Activated T-cell treated with anti-CD3 and anti-CD28 coated beads, Interleukin-2, amount 50 U/mL, for 4 hours (primary cell): ENCODE data around the gene JADE3. TPM values are rescaled to one million over a fixed set of nuclear protein-coding genes. Genes with fewer than 3 reads are reported as not detected.
"Not testable (repeated sequence)": the region's sequence is repeated elsewhere in the genome, so short reads cannot be mapped to it uniquely, and the experiment has no call there.

Source experiments
- ATAC-seq, 2 donors: fragments of 200-7000 bp; cut with Tn5 transposase; one replicate each; pipeline ENCODE4 v1.10.0; 2021
- DNase-seq: peaks from one replicate; pipeline ENCODE4 v3.0.0-alpha.2; 2020
- H3K27me3 Mint-ChIP-seq: one replicate; pipeline ENCODE4 v1.8.0; 2021; ENCODE audit warnings: low read depth, mixed read lengths
- H3K36me3 Mint-ChIP-seq: one replicate; pipeline ENCODE4 v1.8.0; 2022; ENCODE audit warnings: mixed read lengths; ENCODE audit not compliant: insufficient read depth
- H3K4me1 Mint-ChIP-seq: one replicate; pipeline ENCODE4 v1.8.0; 2021; ENCODE audit warnings: low read depth, mixed read lengths
- H3K4me3 Mint-ChIP-seq: one replicate; pipeline ENCODE4 v1.8.0; 2021; ENCODE audit warnings: mild to moderate bottlenecking, moderate library complexity, mixed read lengths
- H3K9me3 Mint-ChIP-seq: one replicate; pipeline ENCODE4 v1.8.0; 2021; ENCODE audit warnings: mixed read lengths
- total RNA-seq, 3 donors: library from RNA; stranded (reverse); gene quantifications; one replicate each; pipeline ENCODE4 v1.2.1, GENCODE V29; 2021

The JADE3 gene
- total RNA-seq, 3 donors from 2014 or later = 1.0 to 2.3 (median 1.2) TPM

- no peak for DNase-seq
- Mint-ChIP-seq H3K4me1 (peaks cover 9% of the 10 kb centered on the region), H3K4me3 (peak overlapping the region; percentile 76), H3K36me3 (no peaks in the 10 kb centered on the region), H3K27me3 (peaks cover 24% of the 10 kb centered on the region), H3K9me3 (no peaks in the 10 kb centered on the region)
- no peak for ATAC-seq
Measured at GRCh38 chrX:46913667-46914066, 1.4 kb downstream of the JADE3 start.

- Mint-ChIP-seq H3K27me3 (peaks cover 31% of the 10 kb centered on the region), H3K36me3 (no peaks in the 10 kb centered on the region), H3K4me3 (no peak overlapping the region), H3K4me1 (peaks cover 7% of the 10 kb centered on the region), H3K9me3 (peaks cover 4% of the 10 kb centered on the region)
- no peak for DNase-seq
- no peak for ATAC-seq
Measured at GRCh38 chrX:46916273-46916672, 4.1 kb downstream of the JADE3 start.

DNA sequence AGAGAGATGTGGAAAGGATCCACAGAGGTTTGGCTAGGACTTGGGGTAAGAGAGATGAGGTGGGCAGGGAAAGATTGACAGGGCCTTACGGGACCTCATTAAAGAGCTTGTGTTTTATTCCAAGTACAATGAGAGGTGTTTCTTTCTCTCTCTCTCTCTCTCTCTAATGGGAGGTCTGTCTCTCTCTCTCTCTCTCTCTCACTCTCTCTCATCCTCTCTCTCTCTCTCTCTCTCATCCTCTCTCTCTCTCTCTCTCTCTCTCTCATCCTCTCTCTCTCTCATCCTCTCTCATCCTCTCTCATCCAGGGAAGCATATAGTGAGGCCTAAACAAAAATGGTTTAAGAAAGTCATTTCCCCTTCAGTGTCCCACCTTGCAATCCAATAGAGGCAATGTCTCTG is 5.4 kb downstream of the JADE3 start:
- Mint-ChIP-seq H3K4me1 (peaks cover 7% of the 10 kb centered on the region), H3K36me3 (no peaks in the 10 kb centered on the region), H3K27me3 (peaks cover 34% of the 10 kb centered on the region), H3K4me3 (no peak overlapping the region), H3K9me3 (peaks cover 4% of the 10 kb centered on the region)
- ATAC-seq (no peak), DNase-seq (no peak)

- DNase-seq (no peak), ATAC-seq (no peak)
- peaks cover 4% of the 10 kb centered on the region for H3K9me3 Mint-ChIP-seq
- peaks cover 33% of the 10 kb centered on the region for H3K27me3 Mint-ChIP-seq
- H3K4me3 Mint-ChIP-seq = no peak overlapping the region
- no peaks in the 10 kb centered on the region for H3K36me3 Mint-ChIP-seq
- peaks cover 5% of the 10 kb centered on the region for H3K4me1 Mint-ChIP-seq
Measured at GRCh38 chrX:46918434-46918833, 6.2 kb downstream of the JADE3 start.

- no peak for DNase-seq
- Mint-ChIP-seq H3K4me3 (no peak overlapping the region), H3K4me1 (no peaks in the 10 kb centered on the region), H3K36me3 (no peaks in the 10 kb centered on the region), H3K27me3 (peaks cover 21% of the 10 kb centered on the region), H3K9me3 (peaks cover 4% of the 10 kb centered on the region)
- no peak for ATAC-seq
Measured at GRCh38 chrX:46920235-46920634, 8.0 kb downstream of the JADE3 start.

DNA sequence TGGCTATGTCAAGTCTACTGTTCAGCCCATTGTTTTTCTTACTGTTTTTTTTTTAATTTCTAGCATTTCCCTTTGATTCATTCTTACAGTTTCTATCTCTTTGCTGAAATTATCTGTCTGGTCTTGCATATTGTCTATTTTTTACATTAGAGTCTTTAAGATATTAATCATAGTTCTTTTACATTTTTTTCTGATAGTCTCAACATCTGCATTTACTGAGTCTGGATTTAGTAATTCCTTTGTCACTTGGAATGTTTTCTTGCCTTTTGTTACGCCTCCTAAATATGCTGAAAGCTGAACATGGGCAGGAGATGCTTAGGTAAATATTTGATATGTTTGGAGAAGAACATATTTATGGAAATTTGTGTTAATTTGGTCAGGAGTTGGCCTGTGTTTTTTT is 10.4 kb downstream of the JADE3 start:
- H3K9me3 Mint-ChIP-seq = peaks cover 4% of the 10 kb centered on the region
- H3K4me3 Mint-ChIP-seq = no peak overlapping the region
- no peaks in the 10 kb centered on the region for H3K4me1 Mint-ChIP-seq
- DNase-seq = no peak
- no peaks in the 10 kb centered on the region for H3K36me3 Mint-ChIP-seq
- ATAC-seq = no peak
- peaks cover 10% of the 10 kb centered on the region for H3K27me3 Mint-ChIP-seq

DNA sequence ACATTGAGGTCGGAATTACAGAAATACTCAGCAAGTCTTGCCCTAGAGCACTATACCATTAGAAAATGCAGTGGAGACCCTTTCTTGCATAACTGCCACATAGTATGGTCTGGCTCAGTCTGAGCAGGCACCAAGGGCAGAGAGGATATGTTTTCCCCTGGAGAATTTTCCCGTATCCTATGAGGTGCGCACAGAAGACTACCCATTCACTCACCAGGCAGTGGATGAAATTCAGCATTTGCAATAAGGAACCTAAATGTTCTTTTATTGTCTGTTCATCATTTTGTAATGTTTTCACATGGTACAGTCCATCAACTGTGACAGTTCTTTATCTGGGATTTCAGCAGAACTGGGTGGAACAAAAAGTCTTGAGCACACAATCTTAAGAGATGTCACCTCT is 15.5 kb downstream of the JADE3 start:
- no peaks in the 10 kb centered on the region for H3K27me3 Mint-ChIP-seq
- DNase-seq (no peak), ATAC-seq (no peak)
- no peaks in the 10 kb centered on the region for H3K9me3 Mint-ChIP-seq
- H3K4me3 Mint-ChIP-seq = no peak overlapping the region
- no peaks in the 10 kb centered on the region for H3K4me1 Mint-ChIP-seq
- no peaks in the 10 kb centered on the region for H3K36me3 Mint-ChIP-seq

- ATAC-seq = no peak
- DNase-seq = no peak
- H3K36me3 Mint-ChIP-seq = no peaks in the 10 kb centered on the region
- no peaks in the 10 kb centered on the region for H3K9me3 Mint-ChIP-seq
- no peaks in the 10 kb centered on the region for H3K27me3 Mint-ChIP-seq
- no peaks in the 10 kb centered on the region for H3K4me1 Mint-ChIP-seq
- no peak overlapping the region for H3K4me3 Mint-ChIP-seq
Measured at GRCh38 chrX:46929439-46930261, 17.4 kb downstream of the JADE3 start.

- DNase-seq (no peak), ATAC-seq (no peak)
- H3K27me3 Mint-ChIP-seq = no peaks in the 10 kb centered on the region
- H3K4me3 Mint-ChIP-seq = no peak overlapping the region
- no peaks in the 10 kb centered on the region for H3K36me3 Mint-ChIP-seq
- peaks cover 7% of the 10 kb centered on the region for H3K9me3 Mint-ChIP-seq
- H3K4me1 Mint-ChIP-seq = no peaks in the 10 kb centered on the region
Measured at GRCh38 chrX:46935295-46935694, 23.1 kb downstream of the JADE3 start.

- H3K27me3 Mint-ChIP-seq = peaks cover 2% of the 10 kb centered on the region
- H3K4me3 Mint-ChIP-seq = no peak overlapping the region
- no peaks in the 10 kb centered on the region for H3K4me1 Mint-ChIP-seq
- DNase-seq (no peak), ATAC-seq (no peak)
- peaks cover 7% of the 10 kb centered on the region for H3K9me3 Mint-ChIP-seq
- H3K36me3 Mint-ChIP-seq = no peaks in the 10 kb centered on the region
Measured at GRCh38 chrX:46938589-46938988, 26.4 kb downstream of the JADE3 start.

GRCh38 chrX:46941341-46941740 is 29.1 kb downstream of the JADE3 start:
- Mint-ChIP-seq H3K27me3 (peaks cover 5% of the 10 kb centered on the region), H3K4me1 (no peaks in the 10 kb centered on the region), H3K4me3 (no peak overlapping the region), H3K36me3 (no peaks in the 10 kb centered on the region), H3K9me3 (peaks cover 7% of the 10 kb centered on the region)
- DNase-seq (no peak), ATAC-seq (no peak)

DNA sequence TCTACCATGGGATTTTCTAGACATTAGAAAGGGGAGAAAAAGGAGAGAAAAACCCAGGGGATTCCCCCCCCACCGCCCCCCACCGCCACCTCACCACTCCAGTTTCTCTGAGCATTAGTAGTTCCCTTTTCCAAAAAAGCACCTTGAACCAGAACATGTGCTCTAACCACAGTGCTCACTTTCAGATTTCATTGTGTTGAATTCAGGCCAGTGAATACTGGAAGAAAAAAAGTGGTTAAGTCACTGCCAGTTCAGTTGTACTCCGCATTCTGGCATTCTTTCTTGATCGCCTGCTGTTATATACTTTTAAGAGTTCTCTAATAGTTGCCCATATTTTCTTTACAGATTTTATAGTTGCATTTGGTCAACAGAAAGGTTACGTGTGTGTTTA is 40.9 kb downstream of the JADE3 start:
- H3K4me3 Mint-ChIP-seq = no peak overlapping the region
- DNase-seq (no peak), ATAC-seq (no peak)
- H3K9me3 Mint-ChIP-seq = no peaks in the 10 kb centered on the region
- H3K27me3 Mint-ChIP-seq = no peaks in the 10 kb centered on the region
- peaks cover 2% of the 10 kb centered on the region for H3K4me1 Mint-ChIP-seq
- no peaks in the 10 kb centered on the region for H3K36me3 Mint-ChIP-seq

GRCh38 chrX:46953597-46953996 is 41.4 kb downstream of the JADE3 start:
- peaks cover 2% of the 10 kb centered on the region for H3K4me1 Mint-ChIP-seq
- no peak for ATAC-seq
- H3K9me3 Mint-ChIP-seq = no peaks in the 10 kb centered on the region
- DNase-seq = no peak
- no peaks in the 10 kb centered on the region for H3K27me3 Mint-ChIP-seq
- no peaks in the 10 kb centered on the region for H3K36me3 Mint-ChIP-seq
- no peak overlapping the region for H3K4me3 Mint-ChIP-seq

DNA sequence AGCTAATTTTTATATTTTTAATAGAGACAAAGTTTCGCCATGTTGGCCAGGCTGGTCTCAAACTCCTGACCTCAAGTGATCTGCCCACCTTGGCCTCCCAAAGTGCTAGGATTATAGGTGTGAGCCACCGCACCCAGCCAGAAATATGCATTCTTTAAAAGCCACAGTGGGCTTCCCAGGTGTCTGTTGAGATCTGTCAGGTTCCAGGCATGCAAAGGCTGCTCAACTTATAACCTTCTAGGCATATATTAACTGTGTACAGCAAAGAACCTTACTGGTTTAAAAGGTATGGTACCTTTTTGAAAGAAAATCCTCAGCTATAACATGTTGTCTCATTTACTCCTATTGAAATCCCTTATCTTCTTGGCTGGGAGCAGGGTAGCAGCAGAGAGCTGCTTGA is 42.5 kb downstream of the JADE3 start:
- Mint-ChIP-seq H3K9me3 (no peaks in the 10 kb centered on the region), H3K27me3 (no peaks in the 10 kb centered on the region), H3K4me3 (no peak overlapping the region), H3K4me1 (peaks cover 2% of the 10 kb centered on the region), H3K36me3 (no peaks in the 10 kb centered on the region)
- DNase-seq = no peak
- ATAC-seq = no peak

DNA sequence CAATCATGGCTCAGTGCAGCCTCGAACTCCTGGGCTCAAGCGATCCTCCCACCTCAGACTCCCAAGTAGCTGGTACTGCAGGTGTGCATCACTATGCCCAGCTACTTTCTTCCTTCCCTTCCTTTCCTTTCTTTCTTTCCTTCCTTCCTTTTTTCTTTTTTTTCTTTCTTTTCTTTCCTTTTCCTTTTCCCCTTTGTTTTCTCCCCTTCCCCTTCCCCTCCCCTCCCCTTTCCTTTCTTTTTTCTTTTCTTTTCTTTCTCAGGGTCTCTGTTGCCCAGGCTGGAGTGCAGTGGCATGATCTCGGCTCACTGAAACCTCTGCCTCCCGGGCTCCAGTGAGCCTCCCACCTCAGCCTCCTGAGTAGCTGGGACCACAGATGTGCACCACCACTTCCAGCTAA is 44.4 kb downstream of the JADE3 start:
- H3K27me3 Mint-ChIP-seq, ATAC-seq, H3K4me1 Mint-ChIP-seq, H3K36me3 Mint-ChIP-seq, H3K4me3 Mint-ChIP-seq, H3K9me3 Mint-ChIP-seq, DNase-seq: not testable (repeated sequence)
